SJSA1 (cell line): Measurements from ENCODE around the gene NMNAT2. TPM values are rescaled to one million over a fixed set of nuclear protein-coding genes. Genes with fewer than 3 reads are reported as not detected.
"Not testable (repeated sequence)": the region's sequence is repeated elsewhere in the genome, so short reads cannot be mapped to it uniquely, and the experiment has no call there.

Experiments
- DNase-seq, 2 experiments: peaks; one replicate each; pipeline ENCODE4 v3.0.0-alpha.2; 2015 to 2020; ENCODE audit warnings: low spot score in 2 of 2, low read depth in 1 of 2
- H3K27ac ChIP-seq: fragments of 250-450 bp; sonication (Bioruptor Pico); 2 replicates; pipeline ENCODE4 v1.5.1; 2020; ENCODE audit warnings: mild to moderate bottlenecking, moderate library complexity
- H3K27me3 ChIP-seq: fragments of 250-450 bp; sonication (Bioruptor Pico); replicated peaks from 2 replicates; pipeline ENCODE4 v1.5.1; 2020; ENCODE audit warnings: mild to moderate bottlenecking, moderate library complexity
- H3K36me3 ChIP-seq: fragments of 250-450 bp; sonication (Bioruptor Pico); 2 replicates; pipeline ENCODE4 v1.5.1; 2020; ENCODE audit warnings: mild to moderate bottlenecking
- H3K4me1 ChIP-seq: fragments of 250-450 bp; sonication (Bioruptor Pico); replicated peaks from 2 replicates; pipeline ENCODE4 v1.6.1; 2021; ENCODE audit warnings: mild to moderate bottlenecking
- H3K4me3 ChIP-seq: fragments of 250-450 bp; sonication (Bioruptor Pico); 2 replicates; pipeline ENCODE4 v1.5.1; 2020; ENCODE audit warnings: mild to moderate bottlenecking
- H3K9me3 ChIP-seq: fragments of 250-450 bp; sonication (Bioruptor Pico); replicated peaks from 2 replicates; pipeline ENCODE4 v1.5.1; 2020; ENCODE audit warnings: mild to moderate bottlenecking
- total RNA-seq: library from RNA; depleted of rRNA; stranded (reverse); fragments of >200 nt; shearing (Covaris generic); gene quantifications from 2 replicates; pipeline ENCODE4 v1.2.3, GENCODE V29; 2014

Gene NMNAT2
- total RNA-seq, 1 experiment from 2014 or later = 0.50 TPM

DNA sequence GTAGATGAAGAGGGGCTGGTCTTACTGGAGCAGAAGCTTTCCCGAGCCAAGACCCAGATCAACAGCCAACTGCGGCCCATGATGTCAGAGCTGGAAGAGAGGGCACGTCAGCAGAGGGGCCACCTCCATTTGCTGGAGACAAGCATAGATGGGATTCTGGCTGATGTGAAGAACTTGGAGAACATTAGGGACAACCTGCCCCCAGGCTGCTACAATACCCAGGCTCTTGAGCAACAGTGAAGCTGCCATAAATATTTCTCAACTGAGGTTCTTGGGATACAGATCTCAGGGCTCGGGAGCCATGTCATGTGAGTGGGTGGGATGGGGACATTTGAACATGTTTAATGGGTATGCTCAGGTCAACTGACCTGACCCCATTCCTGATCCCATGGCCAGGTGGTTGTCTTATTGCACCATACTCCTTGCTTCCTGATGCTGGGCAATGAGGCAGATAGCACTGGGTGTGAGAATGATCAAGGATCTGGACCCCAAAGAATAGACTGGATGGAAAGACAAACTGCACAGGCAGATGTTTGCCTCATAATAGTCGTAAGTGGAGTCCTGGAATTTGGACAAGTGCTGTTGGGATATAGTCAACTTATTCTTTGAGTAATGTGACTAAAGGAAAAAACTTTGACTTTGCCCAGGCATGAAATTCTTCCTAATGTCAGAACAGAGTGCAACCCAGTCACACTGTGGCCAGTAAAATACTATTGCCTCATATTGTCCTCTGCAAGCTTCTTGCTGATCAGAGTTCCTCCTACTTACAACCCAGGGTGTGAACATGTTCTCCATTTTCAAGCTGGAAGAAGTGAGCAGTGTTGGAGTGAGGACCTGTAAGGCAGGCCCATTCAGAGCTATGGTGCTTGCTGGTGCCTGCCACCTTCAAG lies 174.8 kb downstream of the NMNAT2 start:
- Histone ChIP-seq H3K4me1 (peaks cover 2% of the 10 kb centered on the region), H3K9me3 (no peaks in the 10 kb centered on the region), H3K27ac (no peak overlapping the region), H3K36me3 (no peaks in the 10 kb centered on the region), H3K27me3 (no peaks in the 10 kb centered on the region), H3K4me3 (no peak overlapping the region)
- DNase-seq = no peak

DNA sequence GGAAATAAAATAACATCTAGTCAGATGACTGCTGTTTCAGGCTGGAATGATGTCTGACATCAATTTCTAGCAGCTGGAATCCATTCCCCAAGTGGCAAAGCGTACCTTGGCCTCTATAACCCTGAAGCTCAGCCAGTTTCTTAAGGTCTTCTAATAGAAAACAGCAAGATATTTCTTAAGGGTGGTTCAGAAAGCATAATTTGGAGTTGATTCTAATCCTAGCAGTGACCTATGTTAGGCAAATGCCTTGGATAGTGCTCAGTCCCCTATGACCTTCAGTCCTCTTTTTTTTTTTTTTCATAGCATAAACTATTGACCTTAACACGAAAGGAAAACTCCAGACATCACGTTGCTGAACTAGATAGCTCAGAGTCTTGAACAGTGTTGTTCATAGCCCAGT lies 175.6 kb downstream of the NMNAT2 start:
- Histone ChIP-seq H3K9me3 (no peaks in the 10 kb centered on the region), H3K36me3 (no peaks in the 10 kb centered on the region), H3K4me3 (no peak overlapping the region), H3K4me1 (peaks cover 9% of the 10 kb centered on the region), H3K27me3 (no peaks in the 10 kb centered on the region), H3K27ac (no peak overlapping the region)
- DNase-seq = no peak

DNA sequence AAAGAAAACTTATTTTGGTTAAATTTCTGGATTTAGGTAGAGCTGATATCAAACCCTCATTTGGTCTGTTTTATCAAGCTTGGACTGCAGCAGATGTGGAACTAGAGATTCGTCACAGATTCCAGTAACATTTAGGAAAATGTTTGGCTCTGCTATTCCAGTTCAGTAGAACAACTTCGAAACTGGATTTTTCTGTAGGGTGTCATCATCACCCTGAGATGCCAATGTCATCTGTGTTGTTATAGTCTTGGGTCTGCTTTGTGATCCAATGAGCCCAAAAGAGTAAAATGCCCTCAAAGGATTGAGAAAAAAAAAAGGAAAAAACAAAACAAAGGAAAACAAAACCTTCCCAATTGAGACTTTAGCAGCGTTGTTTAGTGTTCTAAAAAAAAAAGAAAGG lies 176.7 kb downstream of the NMNAT2 start:
- H3K4me1 ChIP-seq = peaks cover 9% of the 10 kb centered on the region
- no peaks in the 10 kb centered on the region for H3K27me3 ChIP-seq
- H3K4me3 ChIP-seq = no peak overlapping the region
- DNase-seq = no peak
- no peaks in the 10 kb centered on the region for H3K9me3 ChIP-seq
- no peaks in the 10 kb centered on the region for H3K36me3 ChIP-seq
- no peak overlapping the region for H3K27ac ChIP-seq

DNA sequence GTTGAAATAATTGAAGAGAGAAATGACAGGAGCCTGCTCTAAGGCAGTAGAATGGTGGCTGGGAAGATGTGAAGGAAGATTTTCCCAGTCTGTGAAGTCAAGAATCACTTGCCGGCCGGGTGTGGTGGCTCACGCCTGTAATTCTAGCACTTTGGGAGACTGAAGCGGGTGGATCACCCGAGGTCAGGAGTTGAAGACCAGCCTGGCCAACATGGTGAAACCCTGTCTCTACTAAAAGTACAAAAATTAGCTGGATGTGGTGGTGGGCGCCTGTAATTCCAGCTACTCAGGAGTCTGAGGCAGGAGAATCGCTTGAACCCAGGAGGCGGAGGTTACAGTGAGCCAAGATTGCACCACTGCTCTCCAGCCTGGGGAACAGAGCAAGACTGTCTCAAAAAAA lies 177.3 kb downstream of the NMNAT2 start:
- DNase-seq, H3K4me3 ChIP-seq, H3K27me3 ChIP-seq, H3K4me1 ChIP-seq, H3K36me3 ChIP-seq, H3K27ac ChIP-seq, H3K9me3 ChIP-seq: not testable (repeated sequence)

DNA sequence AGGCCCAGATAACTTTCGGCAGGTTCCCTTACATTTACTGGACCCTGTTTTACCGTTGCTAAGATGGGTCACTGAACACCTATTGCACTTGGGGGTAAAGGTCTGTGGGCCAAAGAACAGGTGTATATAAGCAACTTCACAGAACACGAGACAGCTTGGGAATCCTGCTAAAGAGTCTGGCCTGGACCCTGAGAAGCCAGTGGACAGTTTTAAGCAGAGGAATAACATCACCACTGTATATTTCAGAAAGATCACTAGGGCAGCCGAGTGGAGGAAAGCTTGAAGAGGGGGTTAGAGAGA lies 177.7 kb downstream of the NMNAT2 start:
- H3K27me3 ChIP-seq = no peaks in the 10 kb centered on the region
- H3K4me1 ChIP-seq = peaks cover 9% of the 10 kb centered on the region
- no peak for DNase-seq
- no peak overlapping the region for H3K27ac ChIP-seq
- H3K4me3 ChIP-seq = no peak overlapping the region
- no peaks in the 10 kb centered on the region for H3K9me3 ChIP-seq
- H3K36me3 ChIP-seq = no peaks in the 10 kb centered on the region

DNA sequence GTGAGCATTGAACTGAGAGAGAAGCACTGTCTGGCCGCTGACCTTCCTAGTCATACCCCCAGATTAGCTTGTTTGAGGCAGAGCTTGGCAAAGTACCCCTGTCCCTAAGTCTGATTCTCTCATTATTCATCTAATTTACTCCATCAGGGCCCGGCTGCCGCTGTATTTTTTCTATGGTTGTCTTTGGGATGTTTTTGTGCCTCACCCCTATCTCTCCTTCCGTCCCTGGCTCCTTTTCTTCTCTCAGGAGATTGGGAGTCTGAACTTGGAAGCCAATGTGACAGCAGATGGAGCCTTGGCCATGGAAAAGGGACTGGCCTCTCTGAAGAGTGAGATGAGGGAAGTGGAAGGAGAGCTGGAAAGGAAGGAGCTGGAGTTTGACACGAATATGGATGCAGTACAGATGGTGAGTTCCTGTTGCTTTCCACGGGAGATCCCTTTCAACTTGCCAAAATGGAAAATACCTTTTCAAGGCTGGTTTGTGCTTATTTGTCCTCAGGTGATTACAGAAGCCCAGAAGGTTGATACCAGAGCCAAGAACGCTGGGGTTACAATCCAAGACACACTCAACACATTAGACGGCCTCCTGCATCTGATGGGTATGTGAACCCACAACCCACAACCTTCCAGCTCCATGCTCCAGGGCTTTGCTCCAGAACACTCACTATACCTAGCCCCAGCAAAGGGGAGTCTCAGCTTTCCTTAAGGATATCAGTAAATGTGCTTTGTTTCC lies 178.2 kb downstream of the NMNAT2 start:
- no peak for DNase-seq
- Histone ChIP-seq H3K27ac (no peak overlapping the region), H3K27me3 (no peaks in the 10 kb centered on the region), H3K9me3 (no peaks in the 10 kb centered on the region), H3K4me1 (peaks cover 14% of the 10 kb centered on the region), H3K36me3 (no peaks in the 10 kb centered on the region), H3K4me3 (no peak overlapping the region)

DNA sequence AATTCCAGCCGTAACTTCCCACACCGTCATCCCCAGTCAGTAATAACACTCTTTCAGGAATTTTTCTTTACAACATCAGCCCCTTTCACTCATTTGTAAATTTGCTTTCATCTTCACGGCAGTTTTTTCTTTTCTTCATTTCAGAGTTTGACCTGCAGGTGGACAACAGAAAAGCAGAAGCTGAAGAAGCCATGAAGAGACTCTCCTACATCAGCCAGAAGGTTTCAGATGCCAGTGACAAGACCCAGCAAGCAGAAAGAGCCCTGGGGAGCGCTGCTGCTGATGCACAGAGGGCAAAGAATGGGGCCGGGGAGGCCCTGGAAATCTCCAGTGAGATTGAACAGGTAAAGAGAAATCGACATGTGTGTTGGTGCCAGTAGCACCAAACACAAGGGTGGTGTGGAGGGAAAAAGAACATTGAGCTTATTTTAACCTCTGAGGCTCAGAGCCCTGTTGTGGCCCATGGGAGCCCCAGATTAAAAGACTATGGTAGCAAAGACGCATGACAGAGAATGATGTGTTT lies 178.9 kb downstream of the NMNAT2 start:
- no peak for DNase-seq
- no peaks in the 10 kb centered on the region for H3K36me3 ChIP-seq
- H3K4me1 ChIP-seq = peaks cover 18% of the 10 kb centered on the region
- H3K9me3 ChIP-seq = no peaks in the 10 kb centered on the region
- no peak overlapping the region for H3K27ac ChIP-seq
- no peak overlapping the region for H3K4me3 ChIP-seq
- no peaks in the 10 kb centered on the region for H3K27me3 ChIP-seq

DNA sequence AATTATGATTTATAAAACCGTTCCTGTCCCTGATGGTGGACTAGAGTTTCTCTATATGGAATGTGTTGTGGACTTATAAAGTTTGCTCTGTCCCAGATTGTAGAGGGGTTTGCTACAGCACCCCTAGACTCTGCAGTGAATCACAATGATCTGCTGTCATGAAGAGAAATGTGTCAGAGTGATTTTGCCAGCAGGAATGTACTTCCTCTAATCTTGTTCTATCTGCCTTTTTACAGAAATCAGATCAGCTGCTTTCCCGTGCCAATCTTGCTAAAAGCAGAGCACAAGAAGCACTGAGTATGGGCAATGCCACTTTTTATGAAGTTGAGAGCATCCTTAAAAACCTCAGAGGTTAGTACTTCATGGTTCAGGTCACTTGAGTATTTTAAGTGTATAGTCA lies 180.1 kb downstream of the NMNAT2 start:
- H3K27me3 ChIP-seq = no peaks in the 10 kb centered on the region
- no peak overlapping the region for H3K4me3 ChIP-seq
- H3K4me1 ChIP-seq = peaks cover 23% of the 10 kb centered on the region
- H3K36me3 ChIP-seq = no peaks in the 10 kb centered on the region
- no peak for DNase-seq
- H3K9me3 ChIP-seq = no peaks in the 10 kb centered on the region
- no peak overlapping the region for H3K27ac ChIP-seq

DNA sequence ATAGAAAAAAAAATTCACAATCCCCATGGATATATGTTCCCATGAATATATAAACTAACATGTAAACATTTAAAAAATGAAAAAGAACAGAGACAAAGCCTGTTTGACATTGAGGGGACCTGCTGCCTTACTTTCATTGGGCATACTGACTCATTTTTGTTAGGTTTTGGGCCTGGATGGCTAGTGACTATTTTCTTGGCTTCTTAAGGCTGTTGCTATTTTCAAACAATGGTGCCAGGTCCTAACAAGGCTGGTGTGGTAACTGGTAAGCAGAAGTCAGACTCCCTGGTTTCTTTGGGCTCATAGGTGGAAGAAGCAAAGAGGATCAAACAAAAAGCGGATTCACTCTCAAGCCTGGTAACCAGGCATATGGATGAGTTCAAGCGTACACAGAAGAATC lies 181.1 kb downstream of the NMNAT2 start:
- H3K4me3 ChIP-seq = no peak overlapping the region
- H3K4me1 ChIP-seq = peaks cover 23% of the 10 kb centered on the region
- no peaks in the 10 kb centered on the region for H3K27me3 ChIP-seq
- H3K36me3 ChIP-seq = no peaks in the 10 kb centered on the region
- DNase-seq = no peak
- no peak overlapping the region for H3K27ac ChIP-seq
- H3K9me3 ChIP-seq = no peaks in the 10 kb centered on the region

DNA sequence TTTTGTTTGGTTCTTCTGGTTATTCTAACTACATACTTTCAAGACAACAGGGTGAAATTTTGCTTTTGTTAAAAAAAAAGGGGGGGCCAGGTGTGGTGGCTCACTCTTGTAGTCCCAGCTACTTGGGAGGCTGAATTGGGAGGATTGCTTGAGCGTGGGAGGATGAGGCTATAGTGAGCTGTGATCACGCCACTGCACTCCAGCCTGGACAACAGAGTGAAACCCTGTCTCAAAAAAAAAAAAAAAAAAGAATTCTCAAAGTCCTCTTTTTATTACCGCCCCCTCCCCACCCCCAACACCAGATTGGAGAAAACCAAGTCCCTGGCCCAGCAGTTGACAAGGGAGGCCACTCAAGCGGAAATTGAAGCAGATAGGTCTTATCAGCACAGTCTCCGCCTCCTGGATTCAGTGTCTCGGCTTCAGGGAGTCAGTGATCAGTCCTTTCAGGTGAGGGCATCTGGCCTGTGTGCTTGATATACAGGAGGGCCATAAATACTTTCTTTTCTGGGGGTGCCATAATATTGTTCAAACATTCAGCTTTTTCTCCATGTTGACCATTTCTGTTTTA lies 181.9 kb downstream of the NMNAT2 start:
- Histone ChIP-seq H3K9me3 (no peaks in the 10 kb centered on the region), H3K27ac (no peak overlapping the region), H3K4me1 (peaks cover 23% of the 10 kb centered on the region), H3K4me3 (no peak overlapping the region), H3K36me3 (no peaks in the 10 kb centered on the region), H3K27me3 (no peaks in the 10 kb centered on the region)
- DNase-seq = no peak

DNA sequence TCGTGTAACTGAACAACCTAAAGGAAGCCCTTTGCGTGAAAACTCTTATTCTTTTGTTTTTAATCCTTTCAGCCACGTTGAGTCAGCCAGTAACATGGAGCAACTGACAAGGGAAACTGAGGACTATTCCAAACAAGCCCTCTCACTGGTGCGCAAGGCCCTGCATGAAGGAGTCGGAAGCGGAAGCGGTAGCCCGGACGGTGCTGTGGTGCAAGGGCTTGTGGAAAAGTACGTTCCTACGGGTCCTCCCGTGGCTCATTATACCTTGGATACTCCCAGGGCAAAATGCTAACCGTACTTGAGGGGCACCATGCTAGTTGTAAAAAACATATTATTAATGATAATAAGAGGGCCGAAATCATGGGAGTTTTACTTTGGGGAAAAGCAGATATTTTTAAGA lies 182.7 kb downstream of the NMNAT2 start:
- H3K4me1 ChIP-seq = peaks cover 23% of the 10 kb centered on the region
- H3K27ac ChIP-seq = no peak overlapping the region
- no peaks in the 10 kb centered on the region for H3K36me3 ChIP-seq
- no peak overlapping the region for H3K4me3 ChIP-seq
- DNase-seq = no peak
- H3K27me3 ChIP-seq = no peaks in the 10 kb centered on the region
- H3K9me3 ChIP-seq = no peaks in the 10 kb centered on the region

DNA sequence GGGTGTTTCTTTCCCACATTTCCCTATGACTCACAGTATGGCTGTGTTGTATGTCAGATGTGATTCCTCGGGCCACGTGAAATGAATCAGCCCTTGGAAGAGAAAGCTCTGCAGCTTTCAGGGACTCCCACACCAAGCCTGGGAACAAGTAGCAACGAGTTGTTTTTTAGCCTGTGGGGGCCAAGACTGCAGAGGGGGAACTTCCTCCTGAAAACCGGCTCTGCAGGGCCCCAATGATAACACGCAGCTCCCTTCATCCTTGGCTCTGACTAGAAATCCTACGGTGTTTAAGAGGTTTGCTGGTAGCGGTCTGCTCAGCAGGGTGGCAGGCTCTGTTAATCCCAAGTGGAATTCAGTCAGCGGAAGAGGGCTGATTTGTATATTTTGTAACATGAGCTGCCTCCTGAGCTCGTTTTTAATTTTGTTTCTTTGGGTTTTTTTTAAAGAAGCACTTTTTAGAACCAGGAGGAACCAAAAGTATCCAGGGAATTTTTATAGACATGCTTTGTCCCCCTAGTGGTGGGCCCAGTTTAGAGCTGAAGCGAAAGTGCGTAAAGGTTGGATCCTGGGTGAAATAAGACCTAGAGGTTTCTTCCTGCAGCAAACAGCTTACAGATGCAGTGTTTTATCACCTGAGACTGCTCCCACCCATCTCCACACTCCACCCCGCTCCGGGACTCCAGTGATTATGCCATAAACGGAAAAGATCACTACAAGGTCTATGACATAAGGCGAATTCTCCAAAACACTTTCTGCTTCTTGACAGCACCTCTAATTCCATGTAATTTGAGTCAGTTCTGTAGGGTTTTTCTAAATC lies 183.3 kb downstream of the NMNAT2 start:
- Histone ChIP-seq H3K4me3 (peak overlapping the region; percentile 30), H3K9me3 (no peaks in the 10 kb centered on the region), H3K36me3 (no peaks in the 10 kb centered on the region), H3K4me1 (peaks cover 23% of the 10 kb centered on the region), H3K27me3 (no peaks in the 10 kb centered on the region), H3K27ac (peak overlapping the region; percentile 44)
- DNase-seq = peak; percentile 64 to 85

DNA sequence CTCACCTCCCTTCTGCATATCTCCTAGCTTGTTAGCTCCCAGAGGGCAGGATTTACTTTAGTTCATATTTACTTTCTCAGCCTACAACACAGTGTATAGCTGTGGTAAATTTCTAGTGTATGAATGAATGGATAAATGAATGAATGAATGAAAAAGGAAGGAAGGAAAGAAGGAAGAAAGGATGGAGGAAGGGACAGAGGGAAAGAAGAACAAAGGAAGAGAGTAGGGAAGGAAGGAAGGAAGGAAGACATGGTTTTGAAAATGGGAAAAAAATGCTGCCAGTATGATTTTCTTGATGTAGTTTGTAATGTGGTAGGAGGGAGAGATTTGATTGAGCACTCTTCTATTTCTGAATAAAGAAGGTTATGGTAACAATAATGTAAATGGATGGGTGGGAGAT lies 185.1 kb downstream of the NMNAT2 start:
- Histone ChIP-seq H3K4me3 (no peak overlapping the region), H3K27me3 (no peaks in the 10 kb centered on the region), H3K36me3 (no peaks in the 10 kb centered on the region), H3K9me3 (no peaks in the 10 kb centered on the region), H3K27ac (no peak overlapping the region), H3K4me1 (peaks cover 19% of the 10 kb centered on the region)
- DNase-seq = no peak
